H9 (cell line): Measurements from ENCODE around the gene PGM3. TPM values are rescaled to one million over a fixed set of nuclear protein-coding genes. Genes with fewer than 3 reads are reported as not detected.

Experiments used
- DNase-seq: peaks from one replicate; pipeline ENCODE4 v3.0.0-alpha.2; 2017
- H2AFZ ChIP-seq: one replicate; pipeline ENCODE4 v1.6.1; 2013; ENCODE audit warnings: mild to moderate bottlenecking, low read length, control low read depth, moderate library complexity
- H2AK5ac ChIP-seq: 2 replicates; pipeline ENCODE4 v1.6.1; 2013; ENCODE audit warnings: low read length, control low read depth, mixed read lengths; ENCODE audit not compliant: insufficient read length
- H2BK120ac ChIP-seq: one replicate; pipeline ENCODE4 v1.6.1; 2013; ENCODE audit warnings: low read depth, mild to moderate bottlenecking, low read length, control low read depth, inconsistent platforms; ENCODE audit not compliant: poor library complexity, severe bottlenecking
- H2BK12ac ChIP-seq: 2 replicates; pipeline ENCODE4 v1.6.1; 2013; ENCODE audit warnings: low read length, control low read depth, mixed read lengths, low read depth; ENCODE audit not compliant: insufficient read length
- H2BK15ac ChIP-seq: 2 replicates; pipeline ENCODE4 v1.6.1; 2013; ENCODE audit warnings: low read depth, low read length, control low read depth
- H2BK20ac ChIP-seq: one replicate; pipeline ENCODE4 v1.6.1; 2013; ENCODE audit warnings: low read depth, mild to moderate bottlenecking, low read length, control low read depth, inconsistent platforms; ENCODE audit not compliant: poor library complexity, severe bottlenecking
- H2BK5ac ChIP-seq: 2 replicates; pipeline ENCODE4 v1.6.1; 2013; ENCODE audit warnings: low read length, control low read depth, mixed read lengths; ENCODE audit not compliant: insufficient read length
- H3K14ac ChIP-seq: 2 replicates; pipeline ENCODE4 v1.6.1; 2013; ENCODE audit warnings: low read length, control low read depth; ENCODE audit not compliant: insufficient read depth
- H3K18ac ChIP-seq: 2 replicates; pipeline ENCODE4 v1.6.1; 2013; ENCODE audit warnings: low read depth, mild to moderate bottlenecking, mixed read lengths, low read length, control low read depth; ENCODE audit not compliant: insufficient read length
- H3K23ac ChIP-seq: 2 replicates; pipeline ENCODE4 v1.6.1; 2013; ENCODE audit warnings: low read length, control low read depth, mixed read lengths, low read depth; ENCODE audit not compliant: insufficient read length
- H3K23me2 ChIP-seq: 2 replicates; pipeline ENCODE4 v1.6.1; 2013; ENCODE audit warnings: low read depth, mild to moderate bottlenecking, mixed read lengths, low read length, control low read depth; ENCODE audit not compliant: insufficient read length, poor library complexity, severe bottlenecking
- H3K27ac ChIP-seq: 2 replicates; pipeline ENCODE4 v1.5.1; 2013; ENCODE audit warnings: low read length, control low read depth, mixed read lengths, low read depth; ENCODE audit not compliant: insufficient read length
- H3K27me3 ChIP-seq: 2 replicates; pipeline ENCODE4 v1.6.1; 2013; ENCODE audit warnings: low read length, control low read depth, inconsistent platforms; ENCODE audit not compliant: insufficient read depth
- H3K4ac ChIP-seq: 2 replicates; pipeline ENCODE4 v1.6.1; 2013; ENCODE audit warnings: low read depth, mild to moderate bottlenecking, control low read depth, inconsistent platforms, low read length, moderate library complexity
- H3K4me1 ChIP-seq: 2 replicates; pipeline ENCODE4 v1.6.1; 2013; ENCODE audit warnings: low read length, control low read depth, inconsistent platforms; ENCODE audit not compliant: insufficient read depth
- H3K4me2 ChIP-seq: 2 replicates; pipeline ENCODE4 v1.6.1; 2013; ENCODE audit warnings: low read length, control low read depth, mixed read lengths; ENCODE audit not compliant: insufficient read length, insufficient read depth
- H3K56ac ChIP-seq: 2 replicates; pipeline ENCODE4 v1.6.1; 2013; ENCODE audit warnings: low read depth, mild to moderate bottlenecking, mixed read lengths, low read length, control low read depth; ENCODE audit not compliant: insufficient read length
- H3K79me1 ChIP-seq: 2 replicates; pipeline ENCODE4 v1.6.1; 2013; ENCODE audit warnings: low read depth, mild to moderate bottlenecking, moderate library complexity, low read length, control low read depth, inconsistent platforms; ENCODE audit not compliant: insufficient read depth, poor library complexity, severe bottlenecking
- H3K79me2 ChIP-seq: 2 replicates; pipeline ENCODE4 v1.6.1; 2013; ENCODE audit warnings: low read length, control low read depth, inconsistent platforms; ENCODE audit not compliant: insufficient read depth
- H3K9ac ChIP-seq: 2 replicates; pipeline ENCODE4 v1.6.1; 2013; ENCODE audit warnings: low read length, control low read depth, mixed read lengths; ENCODE audit not compliant: insufficient read length; ENCODE audit errors: extremely low read depth
- H3K9me3 ChIP-seq: one replicate; pipeline ENCODE4 v1.6.1; 2013; ENCODE audit warnings: low read depth, low read length, inconsistent platforms; ENCODE audit not compliant: control insufficient read depth
- H3T11ph ChIP-seq: one replicate; pipeline ENCODE4 v1.6.1; 2013; ENCODE audit warnings: mild to moderate bottlenecking, low read length, control low read depth, inconsistent platforms
- H4K20me1 ChIP-seq: one replicate; pipeline ENCODE4 v1.6.1; 2013; ENCODE audit not compliant: control insufficient read depth, insufficient read length, insufficient read depth
- H4K5ac ChIP-seq: 2 replicates; pipeline ENCODE4 v1.6.1; 2013; ENCODE audit warnings: low read depth, mild to moderate bottlenecking, mixed read lengths, low read length, control low read depth; ENCODE audit not compliant: insufficient read length
- H4K8ac ChIP-seq: replicated peaks from 2 replicates; pipeline ENCODE4 v1.6.1; 2013; ENCODE audit warnings: low read length, control low read depth, mixed read lengths, low read depth; ENCODE audit not compliant: insufficient read length
- H4K91ac ChIP-seq: 2 replicates; pipeline ENCODE4 v1.6.1; 2013; ENCODE audit warnings: low read depth, mild to moderate bottlenecking, moderate library complexity, mixed read lengths, low read length, control low read depth; ENCODE audit not compliant: insufficient read length
- H3K27ac Mint-ChIP-seq, 3 experiments: 2 replicates in 2 of 3; 3 replicates in 1 of 3; pipeline ENCODE4 v1.8.0; 2020 to 2021; ENCODE audit warnings: mixed read lengths in 3 of 3, mild to moderate bottlenecking in 1 of 3, moderate library complexity in 1 of 3
- H3K27me3 Mint-ChIP-seq: 2 replicates; pipeline ENCODE4 v1.8.0; 2021; ENCODE audit warnings: low read depth, mild to moderate bottlenecking, moderate library complexity, mixed read lengths
- H3K36me3 Mint-ChIP-seq, 3 experiments: 2 replicates in 2 of 3; 3 replicates in 1 of 3; pipeline ENCODE4 v1.8.0; 2020 to 2021; ENCODE audit warnings: low read depth in 3 of 3, mixed read lengths in 3 of 3; ENCODE audit not compliant: insufficient read depth in 1 of 3
- H3K4me1 Mint-ChIP-seq, 2 experiments: 2 replicates each; pipeline ENCODE4 v1.8.0; 2020; ENCODE audit warnings: mixed read lengths in 2 of 2
- H3K4me3 Mint-ChIP-seq, 2 experiments: 2 replicates in 1 of 2; 3 replicates in 1 of 2; pipeline ENCODE4 v1.8.0; 2020 to 2021; ENCODE audit warnings: mild to moderate bottlenecking in 2 of 2, mixed read lengths in 2 of 2, moderate library complexity in 1 of 2
- H3K9me3 Mint-ChIP-seq, 2 experiments: 2 replicates in 1 of 2; 3 replicates in 1 of 2; pipeline ENCODE4 v1.8.0; 2020; ENCODE audit warnings: mild to moderate bottlenecking in 2 of 2, mixed read lengths in 2 of 2, moderate library complexity in 1 of 2
- CTCF ChIP-seq: fragments of 200-600 bp; sonication (generic); conservative IDR thresholded peaks from 3 replicates; pipeline ENCODE4 v1.8.0; 2021; ENCODE audit warnings: antibody characterized with exemption, mild to moderate bottlenecking
- WGBS: extraction: QIAGEN DNeasy Blood & Tissue Kit; methylation state at CpG from one replicate; pipeline ENCODE4 v1.1.7; 2013; ENCODE audit warnings: missing lambda C conversion rate, low lambda C conversion rate, mixed read lengths; ENCODE audit not compliant: insufficient read length; ENCODE audit errors: extremely low coverage; 5-methylcytosine and 5-hydroxymethylcytosine counted together
- total RNA-seq: library from RNA; stranded (reverse); gene quantifications from 2 replicates; pipeline ENCODE4 v1.2.1, GENCODE V29; 2021

PGM3 gene
- total RNA-seq, 1 experiment from 2014 or later = 69.3 TPM

GRCh38 chr6:83199173-83199862 lies 6.3 kb upstream of the PGM3 start:
- Histone ChIP-seq H2BK5ac (no peak overlapping the region), H4K91ac (no peak overlapping the region), H3K23me2 (peaks cover 1% of the 10 kb centered on the region), H2BK20ac (no peak overlapping the region), H3K27me3 (no peaks in the 10 kb centered on the region), H3K23ac (no peak overlapping the region), H3K27ac (no peak overlapping the region), H3K79me1 (no peaks in the 10 kb centered on the region), H3K4ac (no peak overlapping the region), H3K9ac (no peak overlapping the region), H2BK12ac (no peak overlapping the region), H3K14ac (no peak overlapping the region), H2AK5ac (no peak overlapping the region), H2BK15ac (no peak overlapping the region), H3K4me2 (no peak overlapping the region), H4K20me1 (no peaks in the 10 kb centered on the region), H4K5ac (no peak overlapping the region), H4K8ac (no peak overlapping the region), H2BK120ac (no peak overlapping the region), H3K18ac (no peak overlapping the region), H3K56ac (no peak overlapping the region), H2AFZ (no peak overlapping the region), H3K79me2 (no peaks in the 10 kb centered on the region), H3K4me1 (no peaks in the 10 kb centered on the region; the same call in 1 of the 2 replicates), H3T11ph (no peak overlapping the region), H3K9me3 (no peaks in the 10 kb centered on the region)
- no peak for DNase-seq
- no peak for TF ChIP-seq CTCF
- Mint-ChIP-seq H3K27ac (no peak overlapping the region; a peak in 1 of 7 replicates), H3K36me3 (peaks cover 10 to 30% (median 24%) of the 10 kb centered on the region in 3 experiments; a peak in 6 of 7 replicates), H3K27me3 (no peaks in the 10 kb centered on the region), H3K4me1 (peaks cover 6 to 7% of the 10 kb centered on the region in 2 experiments), H3K9me3 (no peaks in the 10 kb centered on the region), H3K4me3 (no peak overlapping the region)
- WGBS = no CpG with 5 or more reads among the region's 5 CpGs
